ENCODE measurements around the gene BATF. TPM values are rescaled to one million over a fixed set of nuclear protein-coding genes. Genes with fewer than 3 reads are reported as not detected.

BATF gene
- total RNA-seq, 1 donor from 2014 or later: 154 TPM

DNA sequence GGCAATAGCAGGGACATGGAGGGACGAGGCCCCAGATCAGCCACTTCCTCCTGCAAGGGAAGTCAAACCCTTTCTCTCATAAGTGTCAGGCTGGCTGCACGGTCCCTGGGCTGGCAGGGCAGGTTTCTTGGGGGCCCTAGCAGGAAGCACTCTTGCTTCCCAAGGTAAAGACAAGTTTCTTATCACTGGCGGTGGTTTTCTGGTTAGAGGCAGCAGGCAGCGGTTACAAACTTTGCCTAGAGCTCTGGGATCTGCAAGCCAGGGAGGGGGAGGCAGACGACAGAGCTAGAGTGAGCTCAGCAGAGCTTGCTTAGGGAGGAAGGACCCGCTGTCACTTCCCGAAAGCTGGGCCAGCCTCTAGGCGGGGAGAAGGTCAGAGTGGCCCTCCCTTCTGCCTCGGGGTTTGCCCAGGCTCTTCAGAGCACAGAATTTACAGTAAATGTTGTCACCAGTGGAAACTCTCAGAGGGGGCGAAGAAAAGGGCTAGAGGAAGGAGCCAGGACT, 20.4 kb downstream of the BATF start:
- peaks cover 57% of the 10 kb centered on the region for H3K4me1 Mint-ChIP-seq (ENCODE audit: low read depth)
- H3K27ac Mint-ChIP-seq: peak overlapping the region; percentile 97
- intact Hi-C loops (cut with micrococcal nuclease): loop anchor here (1.0 to 5.0 kb wide), 4 partner anchors 20 to 295 kb away; no protein-coding TSS in a partner anchor
- no peaks in the 10 kb centered on the region for H3K9me3 Mint-ChIP-seq
- no peaks in the 10 kb centered on the region for H3K27me3 Mint-ChIP-seq (ENCODE audit: low read depth)
- peak; percentile 73 for DNase-seq (ENCODE audit: low spot score)
- H3K4me3 Mint-ChIP-seq (ENCODE audit: low read depth): peak overlapping the region; percentile 61
- peaks cover 64% of the 10 kb centered on the region for H3K36me3 Mint-ChIP-seq (ENCODE audit: low read depth)

GRCh38 chr14:75543253-75543652, 21.0 kb downstream of the BATF start:
- H3K4me1 Mint-ChIP-seq (ENCODE audit: low read depth): peaks cover 61% of the 10 kb centered on the region
- H3K4me3 Mint-ChIP-seq (ENCODE audit: low read depth): peak overlapping the region; percentile 61
- H3K9me3 Mint-ChIP-seq: no peaks in the 10 kb centered on the region
- H3K36me3 Mint-ChIP-seq (ENCODE audit: low read depth): peaks cover 69% of the 10 kb centered on the region
- peak overlapping the region; percentile 97 for H3K27ac Mint-ChIP-seq
- H3K27me3 Mint-ChIP-seq (ENCODE audit: low read depth): no peaks in the 10 kb centered on the region
- intact Hi-C loops (cut with micrococcal nuclease): loop anchor here (1.0 to 5.0 kb wide), 2 partner anchors 19 to 296 kb away; no protein-coding TSS in a partner anchor
- DNase-seq (ENCODE audit: low spot score): no peak

GRCh38 chr14:75543786-75544185, 21.5 kb downstream of the BATF start:
- peak overlapping the region; percentile 61 for H3K4me3 Mint-ChIP-seq (ENCODE audit: low read depth)
- intact Hi-C loops (cut with micrococcal nuclease): loop anchor here (1.0 to 5.0 kb wide), 2 partner anchors 19 to 296 kb away; no protein-coding TSS in a partner anchor
- H3K27ac Mint-ChIP-seq: peak overlapping the region; percentile 97
- H3K27me3 Mint-ChIP-seq (ENCODE audit: low read depth): no peaks in the 10 kb centered on the region
- H3K36me3 Mint-ChIP-seq (ENCODE audit: low read depth): peaks cover 70% of the 10 kb centered on the region
- no peak for DNase-seq (ENCODE audit: low spot score)
- no peaks in the 10 kb centered on the region for H3K9me3 Mint-ChIP-seq
- peaks cover 63% of the 10 kb centered on the region for H3K4me1 Mint-ChIP-seq (ENCODE audit: low read depth)

- no peak for DNase-seq (ENCODE audit: low spot score)
These were observed 23.6 kb downstream of the BATF start for GRCh38 chr14:75545907-75546306.

DNA sequence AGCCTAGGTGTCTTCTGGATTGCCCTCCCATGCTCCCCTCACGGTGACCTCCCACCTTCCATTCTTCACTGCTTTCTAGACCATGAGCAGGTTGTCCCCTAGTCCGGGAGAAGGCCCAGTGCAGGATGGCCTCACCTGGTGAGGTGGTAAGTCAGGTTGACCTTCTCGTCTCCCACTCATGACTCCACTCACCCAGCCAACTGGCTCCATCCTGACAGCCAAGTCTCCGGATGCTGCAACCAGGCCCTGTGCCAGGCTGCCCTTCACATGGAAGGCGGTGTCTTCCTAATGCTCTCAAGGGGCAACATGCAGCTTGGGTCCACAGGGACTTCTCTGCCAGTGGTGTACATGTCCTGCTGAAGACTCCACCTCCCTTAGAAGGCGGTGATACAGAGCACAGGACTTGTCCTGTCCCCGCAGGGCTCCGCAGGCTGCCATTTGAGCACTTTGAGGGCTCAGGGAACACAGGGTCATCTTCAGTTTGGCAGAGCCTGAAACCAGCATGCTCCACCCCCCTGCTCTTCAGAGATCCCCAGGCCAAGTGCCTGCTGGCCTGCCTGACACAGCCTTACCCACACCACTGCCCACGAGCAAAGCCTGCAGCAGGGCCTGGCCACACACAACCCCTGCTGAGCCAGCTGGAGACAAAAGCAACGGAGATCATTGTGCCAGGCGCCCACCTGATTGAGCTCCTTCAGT, 25.4 kb downstream of the BATF start:
- Mint-ChIP-seq H3K27ac (peak overlapping the region; percentile 64), H3K4me1 (ENCODE audit: low read depth) (peaks cover 51% of the 10 kb centered on the region), H3K4me3 (ENCODE audit: low read depth) (no peak overlapping the region), H3K36me3 (ENCODE audit: low read depth) (peaks cover 52% of the 10 kb centered on the region), H3K9me3 (no peaks in the 10 kb centered on the region), H3K27me3 (ENCODE audit: low read depth) (no peaks in the 10 kb centered on the region)
- no peak for DNase-seq (ENCODE audit: low spot score)
- intact Hi-C loops (cut with micrococcal nuclease): no loop called here

More at GRCh38 chr14:75545907-75546306, 23.6 kb downstream of the BATF start:
- H3K4me3 Mint-ChIP-seq (ENCODE audit: low read depth): no peak overlapping the region
- H3K4me1 Mint-ChIP-seq (ENCODE audit: low read depth): peaks cover 57% of the 10 kb centered on the region
- peaks cover 63% of the 10 kb centered on the region for H3K36me3 Mint-ChIP-seq (ENCODE audit: low read depth)
- intact Hi-C loops (cut with micrococcal nuclease): no loop called here
- peak overlapping the region; percentile 48 for H3K27ac Mint-ChIP-seq
- no peaks in the 10 kb centered on the region for H3K9me3 Mint-ChIP-seq
- H3K27me3 Mint-ChIP-seq (ENCODE audit: low read depth): no peaks in the 10 kb centered on the region

GRCh38 chr14:75548544-75548943, 26.3 kb downstream of the BATF start:
- Mint-ChIP-seq H3K9me3 (no peaks in the 10 kb centered on the region), H3K27me3 (ENCODE audit: low read depth) (no peaks in the 10 kb centered on the region), H3K4me1 (ENCODE audit: low read depth) (peaks cover 50% of the 10 kb centered on the region), H3K4me3 (ENCODE audit: low read depth) (no peak overlapping the region), H3K27ac (peak overlapping the region; percentile 64), H3K36me3 (ENCODE audit: low read depth) (peaks cover 52% of the 10 kb centered on the region)
- intact Hi-C loops (cut with micrococcal nuclease): no loop called here
- DNase-seq (ENCODE audit: low spot score): no peak

- peaks cover 52% of the 10 kb centered on the region for H3K36me3 Mint-ChIP-seq (ENCODE audit: low read depth)
- no peak overlapping the region for H3K4me3 Mint-ChIP-seq (ENCODE audit: low read depth)
- DNase-seq (ENCODE audit: low spot score): no peak
- intact Hi-C loops (cut with micrococcal nuclease): no loop called here
- H3K9me3 Mint-ChIP-seq: no peaks in the 10 kb centered on the region
- H3K4me1 Mint-ChIP-seq (ENCODE audit: low read depth): peaks cover 48% of the 10 kb centered on the region
- no peaks in the 10 kb centered on the region for H3K27me3 Mint-ChIP-seq (ENCODE audit: low read depth)
- peak overlapping the region; percentile 64 for H3K27ac Mint-ChIP-seq
These were observed 26.9 kb downstream of the BATF start for GRCh38 chr14:75549169-75549568.

DNA sequence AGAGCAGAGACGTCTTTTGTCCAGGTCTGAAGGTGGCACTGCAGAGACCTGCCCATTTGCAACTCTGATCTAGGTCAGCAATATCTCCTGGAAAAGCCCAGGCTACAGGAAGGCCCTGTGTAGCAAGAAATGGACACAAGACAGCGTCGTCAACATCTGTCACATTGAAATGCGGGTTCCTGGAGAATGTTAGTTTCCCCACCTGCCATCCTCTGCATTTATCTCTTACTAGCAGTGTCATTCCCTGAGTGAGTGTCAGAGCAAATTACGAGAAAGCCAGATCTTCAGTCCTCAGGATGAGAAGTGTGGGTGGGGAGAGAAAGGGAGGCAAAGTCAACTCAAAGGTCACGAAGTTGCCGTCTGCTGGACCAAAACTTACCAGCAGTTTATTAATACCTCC, 28.8 kb downstream of the BATF start:
- intact Hi-C loops (cut with micrococcal nuclease): no loop called here
- Mint-ChIP-seq H3K27ac (no peak overlapping the region), H3K27me3 (ENCODE audit: low read depth) (no peaks in the 10 kb centered on the region), H3K36me3 (ENCODE audit: low read depth) (peaks cover 53% of the 10 kb centered on the region), H3K9me3 (no peaks in the 10 kb centered on the region), H3K4me1 (ENCODE audit: low read depth) (peaks cover 56% of the 10 kb centered on the region), H3K4me3 (ENCODE audit: low read depth) (no peak overlapping the region)
- DNase-seq (ENCODE audit: low spot score): no peak

DNA sequence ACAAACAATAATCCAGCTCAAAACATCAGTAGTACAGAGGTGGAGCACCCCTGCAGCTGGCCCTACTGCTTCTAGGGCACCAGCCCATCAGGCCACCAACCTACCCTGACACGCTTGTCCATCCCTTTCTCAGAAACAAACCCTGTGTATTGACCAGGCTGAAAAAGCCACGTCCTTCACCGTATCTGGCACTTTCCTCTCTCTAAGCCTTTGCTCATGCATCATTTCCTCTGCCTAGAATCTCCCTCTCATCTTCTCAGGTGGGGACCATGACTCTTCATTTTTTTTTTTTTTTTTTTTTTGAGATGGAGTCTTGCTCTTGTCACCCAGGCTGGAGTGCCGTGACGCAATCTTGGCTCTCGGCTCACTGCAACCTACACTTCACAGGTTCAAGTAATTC, 30.9 kb downstream of the BATF start:
- Mint-ChIP-seq H3K27me3 (ENCODE audit: low read depth) (no peaks in the 10 kb centered on the region), H3K4me3 (ENCODE audit: low read depth) (no peak overlapping the region), H3K36me3 (ENCODE audit: low read depth) (peaks cover 37% of the 10 kb centered on the region), H3K27ac (no peak overlapping the region), H3K4me1 (ENCODE audit: low read depth) (peaks cover 55% of the 10 kb centered on the region), H3K9me3 (no peaks in the 10 kb centered on the region)
- no peak for DNase-seq (ENCODE audit: low spot score)
- intact Hi-C loops (cut with micrococcal nuclease): no loop called here

DNA sequence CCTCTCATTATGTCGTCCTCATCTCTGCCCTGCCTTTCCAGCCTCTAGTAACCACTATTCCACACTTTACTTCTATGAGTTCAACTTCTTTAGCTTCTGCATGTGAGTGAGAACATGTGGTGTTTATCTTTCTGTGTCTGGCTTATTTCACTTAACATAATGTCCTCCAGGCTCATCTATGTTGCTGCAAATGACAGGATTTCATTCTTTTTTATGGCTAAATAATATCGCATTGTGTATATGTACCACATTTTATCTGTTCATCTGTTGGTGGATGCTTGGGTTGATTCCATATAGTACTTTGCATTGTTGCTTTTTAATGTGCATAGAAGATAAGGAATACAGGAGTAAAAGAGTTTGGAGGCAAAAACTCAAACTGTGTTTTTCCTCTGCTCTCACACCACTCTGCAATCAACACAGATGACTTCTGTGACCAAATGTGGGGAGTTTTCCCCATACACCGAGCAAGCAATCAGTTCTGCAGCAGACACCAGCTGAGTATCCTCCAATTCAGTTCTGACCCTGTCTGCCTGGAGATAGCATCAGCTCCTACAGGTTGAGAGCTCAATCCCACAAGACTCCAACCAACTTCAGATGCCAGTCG, 31.6 kb downstream of the BATF start:
- intact Hi-C loops (cut with micrococcal nuclease): no loop called here
- no peak overlapping the region for H3K4me3 Mint-ChIP-seq (ENCODE audit: low read depth)
- no peaks in the 10 kb centered on the region for H3K9me3 Mint-ChIP-seq
- H3K27ac Mint-ChIP-seq: no peak overlapping the region
- no peaks in the 10 kb centered on the region for H3K27me3 Mint-ChIP-seq (ENCODE audit: low read depth)
- H3K36me3 Mint-ChIP-seq (ENCODE audit: low read depth): peaks cover 30% of the 10 kb centered on the region
- peaks cover 54% of the 10 kb centered on the region for H3K4me1 Mint-ChIP-seq (ENCODE audit: low read depth)
- no peak for DNase-seq (ENCODE audit: low spot score)

GRCh38 chr14:75554482-75554881, 32.2 kb downstream of the BATF start:
- no peak overlapping the region for H3K27ac Mint-ChIP-seq
- peaks cover 53% of the 10 kb centered on the region for H3K4me1 Mint-ChIP-seq (ENCODE audit: low read depth)
- intact Hi-C loops (cut with micrococcal nuclease): no loop called here

GRCh38 chr14:75558440-75558839, 36.2 kb downstream of the BATF start:
- Mint-ChIP-seq H3K4me1 (ENCODE audit: low read depth) (peaks cover 62% of the 10 kb centered on the region), H3K4me3 (ENCODE audit: low read depth) (no peak overlapping the region), H3K36me3 (ENCODE audit: low read depth) (peaks cover 24% of the 10 kb centered on the region), H3K27ac (peak overlapping the region; percentile 81), H3K9me3 (no peaks in the 10 kb centered on the region), H3K27me3 (ENCODE audit: low read depth) (no peaks in the 10 kb centered on the region)
- DNase-seq (ENCODE audit: low spot score): no peak
- intact Hi-C loops (cut with micrococcal nuclease): no loop called here

More at GRCh38 chr14:75554482-75554881, 32.2 kb downstream of the BATF start:
- no peaks in the 10 kb centered on the region for H3K9me3 Mint-ChIP-seq
- no peaks in the 10 kb centered on the region for H3K27me3 Mint-ChIP-seq (ENCODE audit: low read depth)
- H3K4me3 Mint-ChIP-seq (ENCODE audit: low read depth): no peak overlapping the region
- H3K36me3 Mint-ChIP-seq (ENCODE audit: low read depth): peaks cover 28% of the 10 kb centered on the region
- DNase-seq (ENCODE audit: low spot score): no peak

DNA sequence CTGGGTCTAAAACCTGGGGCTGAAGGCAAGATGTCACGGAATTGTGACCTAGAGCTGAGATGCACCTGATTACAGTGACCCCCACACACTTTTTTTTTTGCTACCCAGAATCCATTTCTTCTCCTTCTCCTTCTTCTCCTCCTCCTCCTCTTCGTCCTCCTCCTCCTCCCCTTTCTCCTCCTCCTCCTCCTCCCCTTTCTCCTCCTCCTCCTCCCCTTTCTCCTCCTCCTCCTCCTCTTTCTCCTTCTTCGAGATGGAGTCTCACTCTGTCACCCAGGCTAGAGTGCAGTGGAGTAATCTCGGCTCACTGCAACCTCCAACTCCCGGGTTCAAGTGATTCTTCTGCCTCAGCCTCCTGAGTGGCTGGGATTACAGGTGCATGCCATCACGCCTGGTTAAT, 36.8 kb downstream of the BATF start:
- no peaks in the 10 kb centered on the region for H3K9me3 Mint-ChIP-seq
- peaks cover 24% of the 10 kb centered on the region for H3K36me3 Mint-ChIP-seq (ENCODE audit: low read depth)
- H3K27ac Mint-ChIP-seq: peak overlapping the region; percentile 99
- no peak for DNase-seq (ENCODE audit: low spot score)
- H3K27me3 Mint-ChIP-seq (ENCODE audit: low read depth): no peaks in the 10 kb centered on the region
- H3K4me1 Mint-ChIP-seq (ENCODE audit: low read depth): peaks cover 61% of the 10 kb centered on the region
- intact Hi-C loops (cut with micrococcal nuclease): no loop called here
- H3K4me3 Mint-ChIP-seq (ENCODE audit: low read depth): peak overlapping the region; percentile 17
